ENCODE measurements around the gene PRR7.
A peak's percentile ranks its signal among the peaks of the same experiment; 100 is the strongest.

The PRR7 gene

GRCh38 chr5:177454397-177455035 is 7.9 kb downstream of the PRR7 start:
- peak; percentile 75 for DNase-seq

- DNase-seq = peak; percentile 54
Observed at GRCh38 chr5:177455036-177455660, 8.5 kb downstream of the PRR7 start.

- DNase-seq = peak; percentile 92
Observed at GRCh38 chr5:177455661-177456590, 9.3 kb downstream of the PRR7 start.

GRCh38 chr5:177456591-177456964 is 10.0 kb downstream of the PRR7 start:
- no peak for DNase-seq

- DNase-seq = peak; percentile 97
Observed at GRCh38 chr5:177456976-177457851, 10.6 kb downstream of the PRR7 start.

- no peak for DNase-seq
Observed at GRCh38 chr5:177457852-177458681, 11.5 kb downstream of the PRR7 start.

- no peak for DNase-seq
Observed at GRCh38 chr5:177458912-177459350, 12.3 kb downstream of the PRR7 start.

- no peak for DNase-seq
Observed at GRCh38 chr5:177459357-177459756, 12.7 kb downstream of the PRR7 start.

GRCh38 chr5:177459819-177460628 is 13.4 kb downstream of the PRR7 start:
- DNase-seq = no peak

GRCh38 chr5:177462021-177462670 is 15.5 kb downstream of the PRR7 start:
- no peak for DNase-seq

GRCh38 chr5:177465044-177465443 is 18.4 kb downstream of the PRR7 start:
- no peak for DNase-seq

GRCh38 chr5:177466861-177467260 is 20.2 kb downstream of the PRR7 start:
- DNase-seq = no peak

- DNase-seq = no peak
Observed at GRCh38 chr5:177467436-177467835, 20.8 kb downstream of the PRR7 start.

GRCh38 chr5:177468329-177468684 is 21.7 kb downstream of the PRR7 start:
- no peak for DNase-seq

GRCh38 chr5:177468685-177469628 is 22.3 kb downstream of the PRR7 start:
- DNase-seq = no peak

GRCh38 chr5:177469750-177470525 is 23.3 kb downstream of the PRR7 start:
- DNase-seq = no peak

- no peak for DNase-seq
Observed at GRCh38 chr5:177470759-177471536, 24.3 kb downstream of the PRR7 start.
